Neural cell (in vitro differentiated cells): ENCODE data around the gene NPC1. TPM values are rescaled to one million over a fixed set of nuclear protein-coding genes. Genes with fewer than 3 reads are reported as not detected.

Source experiments
- H2AFZ ChIP-seq: fragments of 200-600, 300-800 bp; sonication (generic), shearing (Covaris generic); 2 replicates; pipeline ENCODE4 v1.6.0; 2014; ENCODE audit warnings: low read depth, mild to moderate bottlenecking, antibody characterized with exemption, low read length, moderate library complexity
- H3F3A ChIP-seq: fragments of 200-600 bp; shearing (Covaris generic); 2 replicates; pipeline ENCODE4 v1.6.1; 2016; ENCODE audit warnings: mild to moderate bottlenecking, moderate library complexity, mixed read lengths, antibody characterized with exemption, low read length; ENCODE audit not compliant: insufficient read depth, poor library complexity, severe bottlenecking
- H3K27ac ChIP-seq: fragments of 200-600, 300-800 bp; sonication (generic), shearing (Covaris generic); 2 replicates; pipeline ENCODE4 v1.5.1; 2014; ENCODE audit warnings: mild to moderate bottlenecking, low read length, moderate library complexity
- H3K27me3 ChIP-seq: fragments of 300-800, 200-600 bp; sonication (generic), shearing (Covaris generic); 2 replicates; pipeline ENCODE4 v1.6.0; 2014; ENCODE audit warnings: mild to moderate bottlenecking, low read depth, low read length, moderate library complexity; ENCODE audit not compliant: insufficient read depth
- H3K36me3 ChIP-seq: fragments of 300-800, 200-600 bp; sonication (generic), shearing (Covaris generic); 2 replicates; pipeline ENCODE4 v1.5.1; 2014; ENCODE audit warnings: mild to moderate bottlenecking, antibody characterized with exemption, low read length, moderate library complexity; ENCODE audit not compliant: insufficient read depth
- H3K4me2 ChIP-seq: fragments of 300-800, 200-600 bp; sonication (generic), shearing (Covaris generic); 2 replicates; pipeline ENCODE4 v1.6.0; 2014; ENCODE audit warnings: mild to moderate bottlenecking, low read length
- H3K4me3 ChIP-seq: fragments of 300-800, 200-600 bp; sonication (generic), shearing (Covaris generic); 2 replicates; pipeline ENCODE4 v1.5.1; 2014; ENCODE audit warnings: mild to moderate bottlenecking, low read length, moderate library complexity
- H3K79me2 ChIP-seq: fragments of 200-600 bp; shearing (Covaris generic); replicated peaks from 2 replicates; pipeline ENCODE4 v1.6.0; 2014; ENCODE audit warnings: mild to moderate bottlenecking, low read length, moderate library complexity; ENCODE audit not compliant: insufficient read depth
- H3K9ac ChIP-seq: fragments of 300-800, 200-600 bp; sonication (generic), shearing (Covaris generic); 2 replicates; pipeline ENCODE4 v1.6.1; 2016; ENCODE audit warnings: mild to moderate bottlenecking, low read length, mixed read lengths
- H3K9me2 ChIP-seq: fragments of 200-600 bp; shearing (Covaris generic); 2 replicates; pipeline ENCODE4 v1.6.1; 2016; ENCODE audit warnings: mild to moderate bottlenecking, low read length, mixed read lengths; ENCODE audit not compliant: insufficient read depth
- H3K9me3 ChIP-seq: fragments of 200-600, 300-800 bp; sonication (generic), shearing (Covaris generic); 2 replicates; pipeline ENCODE4 v1.6.1; 2016; ENCODE audit warnings: mild to moderate bottlenecking, mixed run types, low read length, moderate library complexity, mixed read lengths
- H4K20me1 ChIP-seq: fragments of 200-600 bp; shearing (Covaris generic); 2 replicates; pipeline ENCODE4 v1.6.1; 2016; ENCODE audit warnings: mild to moderate bottlenecking, mixed run types; ENCODE audit not compliant: insufficient read depth
- EP300 ChIP-seq: fragments of 450-650 bp; conservative IDR thresholded peaks from 2 replicates; pipeline ENCODE4 v1.6.1; 2014; ENCODE audit warnings: antibody characterized with exemption, mild to moderate bottlenecking, moderate library complexity; ENCODE audit not compliant: poor library complexity, severe bottlenecking
- EZH2 ChIP-seq: fragments of 200-600, 300-800 bp; shearing (Covaris generic), sonication (generic); IDR thresholded peaks from 2 replicates; pipeline ENCODE4 v1.6.1; 2014; ENCODE audit warnings: antibody characterized with exemption, low read length, borderline replicate concordance, mild to moderate bottlenecking; ENCODE audit not compliant: insufficient read depth, poor library complexity, severe bottlenecking
- MXI1 ChIP-seq: fragments of 450-650 bp; conservative IDR thresholded peaks from 2 replicates; pipeline ENCODE4 v1.6.1; 2014; ENCODE audit warnings: antibody characterized with exemption, mild to moderate bottlenecking; ENCODE audit not compliant: poor library complexity, severe bottlenecking
- POLR2AphosphoS5 ChIP-seq: IDR thresholded peaks from 2 replicates; pipeline ENCODE4 v1.6.1; 2012
- RAD21 ChIP-seq: fragments of 450-650 bp; conservative IDR thresholded peaks from 2 replicates; pipeline ENCODE4 v1.6.1; 2014; ENCODE audit warnings: antibody characterized with exemption, mild to moderate bottlenecking, moderate library complexity
- REST ChIP-seq: IDR thresholded peaks from 2 replicates; pipeline ENCODE4 v1.6.1; 2012; ENCODE audit warnings: borderline replicate concordance
- SMC3 ChIP-seq: fragments of 450-650 bp; conservative IDR thresholded peaks from 2 replicates; pipeline ENCODE4 v1.6.1; 2014; ENCODE audit warnings: antibody characterized with exemption, mild to moderate bottlenecking, moderate library complexity; ENCODE audit not compliant: poor library complexity
- TAF1 ChIP-seq: IDR thresholded peaks from 2 replicates; pipeline ENCODE4 v1.6.1; 2012; ENCODE audit warnings: low read depth
- polyA plus RNA-seq: library from polyadenylated mRNA; depleted of rRNA; stranded (reverse); fragments of >200 nt; gene quantifications from 2 replicates; pipeline ENCODE4 v1.2.3, GENCODE V29; 2014
- TF ChIP-seq, protein P1 (sequence below): fragments of 450-650 bp; IDR thresholded peaks from 2 replicates; pipeline ENCODE4 v1.5.1; 2014; ENCODE audit warnings: antibody characterized with exemption, mild to moderate bottlenecking, moderate library complexity; ENCODE audit not compliant: poor library complexity, severe bottlenecking

Gene NPC1
- polyA plus RNA-seq, 1 donor from 2014 or later, result 20.9 TPM

DNA sequence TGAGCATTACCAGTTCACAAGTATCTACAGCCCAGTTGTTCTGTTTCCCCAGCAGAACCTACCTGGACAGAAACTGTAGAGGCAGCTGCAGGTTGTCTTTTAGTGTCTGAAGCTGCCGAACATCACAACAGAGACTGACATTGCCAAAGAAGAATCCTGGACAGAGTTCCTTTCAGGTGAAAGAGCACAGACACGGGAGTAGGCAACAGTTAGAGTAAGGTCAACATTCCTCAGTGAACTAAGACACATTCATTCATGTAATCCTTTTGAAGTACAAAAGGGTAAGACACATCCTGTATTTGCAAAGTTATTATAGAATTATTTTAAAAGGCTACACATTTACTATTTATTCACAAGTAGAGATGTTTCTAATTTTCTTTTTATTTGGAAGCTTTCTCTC is 14.3 kb downstream of the NPC1 start:
- Histone ChIP-seq H3K36me3 (peaks cover 7% of the 10 kb centered on the region), H3K27ac (no peak overlapping the region), H2AFZ (no peak overlapping the region), H3K79me2 (no peaks in the 10 kb centered on the region), H4K20me1 (no peaks in the 10 kb centered on the region), H3K9ac (no peak overlapping the region), H3K9me2 (no peaks in the 10 kb centered on the region), H3K4me2 (no peak overlapping the region), H3K4me3 (no peak overlapping the region), H3F3A (no peaks in the 10 kb centered on the region), H3K9me3 (no peaks in the 10 kb centered on the region), H3K27me3 (no peaks in the 10 kb centered on the region)
- TF ChIP-seq POLR2AphosphoS5, result no peak
- TF ChIP-seq REST, result no peak
- no peak for TF ChIP-seq EP300
- TF ChIP-seq, protein P1, sequence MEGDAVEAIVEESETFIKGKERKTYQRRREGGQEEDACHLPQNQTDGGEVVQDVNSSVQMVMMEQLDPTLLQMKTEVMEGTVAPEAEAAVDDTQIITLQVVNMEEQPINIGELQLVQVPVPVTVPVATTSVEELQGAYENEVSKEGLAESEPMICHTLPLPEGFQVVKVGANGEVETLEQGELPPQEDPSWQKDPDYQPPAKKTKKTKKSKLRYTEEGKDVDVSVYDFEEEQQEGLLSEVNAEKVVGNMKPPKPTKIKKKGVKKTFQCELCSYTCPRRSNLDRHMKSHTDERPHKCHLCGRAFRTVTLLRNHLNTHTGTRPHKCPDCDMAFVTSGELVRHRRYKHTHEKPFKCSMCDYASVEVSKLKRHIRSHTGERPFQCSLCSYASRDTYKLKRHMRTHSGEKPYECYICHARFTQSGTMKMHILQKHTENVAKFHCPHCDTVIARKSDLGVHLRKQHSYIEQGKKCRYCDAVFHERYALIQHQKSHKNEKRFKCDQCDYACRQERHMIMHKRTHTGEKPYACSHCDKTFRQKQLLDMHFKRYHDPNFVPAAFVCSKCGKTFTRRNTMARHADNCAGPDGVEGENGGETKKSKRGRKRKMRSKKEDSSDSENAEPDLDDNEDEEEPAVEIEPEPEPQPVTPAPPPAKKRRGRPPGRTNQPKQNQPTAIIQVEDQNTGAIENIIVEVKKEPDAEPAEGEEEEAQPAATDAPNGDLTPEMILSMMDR, result no peak
- no peak for TF ChIP-seq EZH2
- TF ChIP-seq RAD21, result no peak
- TF ChIP-seq TAF1, result no peak
- no peak for TF ChIP-seq SMC3
- TF ChIP-seq MXI1, result no peak

GRCh38 chr18:23570912-23571504 is 15.3 kb downstream of the NPC1 start:
- Histone ChIP-seq H3K4me2 (no peak overlapping the region), H3K9ac (no peak overlapping the region), H4K20me1 (no peaks in the 10 kb centered on the region), H3K9me3 (no peaks in the 10 kb centered on the region), H3K27ac (no peak overlapping the region), H3K27me3 (no peaks in the 10 kb centered on the region), H3F3A (no peaks in the 10 kb centered on the region), H3K36me3 (peaks cover 11% of the 10 kb centered on the region), H3K79me2 (no peaks in the 10 kb centered on the region), H3K4me3 (no peak overlapping the region), H2AFZ (no peak overlapping the region), H3K9me2 (no peaks in the 10 kb centered on the region)
- TF ChIP-seq EZH2, result no peak
- TF ChIP-seq SMC3, result no peak
- no peak for TF ChIP-seq REST
- no peak for TF ChIP-seq TAF1
- no peak for TF ChIP-seq EP300
- no peak for TF ChIP-seq RAD21
- TF ChIP-seq, protein P1, result no peak
- no peak for TF ChIP-seq POLR2AphosphoS5
- TF ChIP-seq MXI1, result no peak
